OCI-M1 (cell line): ENCODE measurements around the gene UBE2N.

Experiments
- DNase-seq: peaks from one replicate; lab custom pipeline; 2025; lab: John Stamatoyannopoulos, UW

The UBE2N gene

GRCh38 chr12:93379981-93380361, 61.8 kb downstream of the UBE2N start:
- DNase-seq = peak; percentile 64

DNA sequence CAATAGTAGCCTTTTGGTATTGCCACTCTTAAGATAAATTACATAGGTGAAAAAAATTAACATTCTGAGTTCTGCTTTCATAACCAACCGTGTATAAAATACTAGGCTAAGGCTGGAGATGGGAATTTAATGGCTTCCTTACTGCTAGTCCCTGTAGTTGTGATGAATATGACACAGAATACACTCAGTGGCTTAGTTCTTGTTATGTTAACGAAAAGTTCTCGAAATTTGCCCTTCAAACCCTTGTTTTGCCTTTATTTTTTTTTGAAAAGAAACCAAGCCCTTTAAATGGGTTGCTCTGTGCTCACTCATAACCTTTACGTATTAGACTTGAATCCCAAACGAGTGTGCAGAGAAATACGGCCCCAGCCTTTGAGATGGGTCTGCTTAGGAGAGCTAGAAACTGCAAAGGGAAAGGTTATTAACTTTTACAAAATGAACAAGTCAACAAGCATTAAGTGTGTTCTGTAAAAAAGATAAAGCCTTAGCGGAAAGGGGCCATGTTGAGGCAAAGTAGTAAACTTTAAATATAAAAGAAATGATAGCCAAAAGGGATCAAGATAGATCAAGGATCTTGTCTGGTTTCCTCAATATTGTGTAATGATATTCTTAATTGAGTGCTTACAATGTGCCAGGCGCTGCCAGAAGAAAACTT, 62.3 kb downstream of the UBE2N start:
- peak; percentile 64 for DNase-seq

- no peak for DNase-seq
Measured at GRCh38 chr12:93378998-93379325, 62.8 kb downstream of the UBE2N start.

GRCh38 chr12:93378196-93378997, 63.4 kb downstream of the UBE2N start:
- DNase-seq = peak; percentile 62

GRCh38 chr12:93377252-93378195, 64.2 kb downstream of the UBE2N start, which contains the start of gene NUDT4:
TSS of gene NUDT4 (plus strand) at chr12:93377925. CDS start at chr12:93378323, 398 bp downstream.
- peak; percentile 97 for DNase-seq

DNA sequence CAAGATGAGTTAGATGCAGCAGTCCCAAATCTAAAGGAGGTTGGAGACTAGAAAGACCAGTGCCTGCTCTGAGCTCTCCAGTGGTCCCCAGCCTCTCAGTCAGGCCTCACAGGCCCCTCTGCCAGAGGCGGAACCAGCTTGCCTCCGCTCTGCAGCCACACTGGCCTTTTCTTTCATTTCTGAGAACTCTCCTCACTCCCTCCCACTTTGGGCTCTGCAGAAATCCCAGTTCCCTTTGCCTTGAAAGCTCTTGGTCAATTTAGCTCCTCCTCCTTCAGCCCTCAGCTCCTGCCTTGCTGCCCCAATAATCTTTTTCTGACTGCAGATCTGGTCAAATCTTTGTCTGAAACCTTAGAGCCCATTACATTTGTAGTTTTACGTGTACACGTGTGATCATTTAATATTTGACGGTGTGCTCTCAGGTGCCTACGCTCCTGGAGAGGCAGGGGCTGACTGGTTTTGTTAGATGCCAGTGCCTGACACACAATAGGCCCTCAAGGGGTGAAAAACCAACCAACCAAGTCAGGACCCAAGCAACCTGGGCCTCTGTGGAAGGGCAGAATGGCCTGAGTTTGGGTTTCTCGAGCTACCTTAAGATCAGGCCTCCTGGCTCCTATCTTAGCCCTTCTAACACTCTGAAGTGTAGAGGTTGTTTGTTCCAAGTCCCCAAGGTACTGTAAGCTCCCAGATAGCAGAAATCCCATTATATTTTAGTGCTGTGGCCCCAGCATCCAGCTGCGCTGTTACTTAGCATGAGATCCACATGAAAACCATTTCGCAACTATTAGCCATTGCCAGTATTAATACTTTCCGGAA, 65.1 kb downstream of the UBE2N start:
- peak; percentile 96 for DNase-seq

DNA sequence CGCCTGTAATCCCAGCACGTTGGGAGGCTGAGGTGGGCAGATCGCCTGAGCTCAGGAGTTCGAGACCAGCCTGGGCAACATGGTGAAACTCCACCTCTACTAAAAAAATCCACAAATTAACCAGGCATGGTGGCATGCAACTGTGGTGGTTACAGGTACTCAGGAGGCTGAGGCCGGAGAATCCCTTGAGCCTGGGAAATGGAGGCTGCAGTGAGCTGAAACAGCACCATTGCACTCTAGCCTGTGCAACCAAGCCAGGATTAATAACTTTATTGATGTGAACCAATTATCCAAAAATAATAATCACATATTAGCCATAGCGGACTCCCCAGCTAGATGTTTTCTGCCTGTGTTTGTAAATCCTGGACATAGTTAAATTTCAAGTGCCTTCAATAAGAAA, 65.8 kb downstream of the UBE2N start:
- DNase-seq = no peak

DNA sequence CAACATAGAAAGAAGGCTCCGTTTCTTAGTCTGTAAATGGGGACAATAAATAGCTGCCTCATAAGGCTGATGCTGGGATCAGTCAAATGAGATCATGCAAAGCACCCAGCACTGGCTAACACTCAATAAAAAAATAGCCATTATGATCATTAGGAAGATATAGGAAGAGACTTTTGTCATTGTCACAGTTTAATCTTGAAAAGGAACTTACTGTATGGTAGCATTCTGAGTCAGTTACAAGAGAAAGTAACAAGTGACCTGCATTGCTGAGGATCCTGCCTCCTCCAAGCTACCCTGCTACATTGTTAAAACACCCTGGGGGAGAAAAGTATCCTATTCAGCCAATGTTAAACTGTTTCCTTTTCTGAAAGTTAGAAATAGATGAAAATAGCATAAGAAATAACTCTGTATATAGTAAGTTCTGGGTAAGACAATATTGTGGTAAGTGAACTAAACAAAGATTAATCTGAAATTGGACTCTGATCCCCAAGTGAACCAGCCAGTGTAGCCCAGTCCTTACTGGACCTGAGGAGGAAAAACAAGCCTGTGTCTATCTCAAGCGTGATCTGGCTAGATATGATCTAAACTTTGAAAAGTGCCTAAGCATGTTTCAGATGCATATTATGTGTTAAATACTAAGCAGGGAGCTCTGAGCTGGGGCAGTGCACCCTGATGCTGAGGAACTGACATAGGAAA, 67.6 kb downstream of the UBE2N start:
- DNase-seq = peak; percentile 74

DNA sequence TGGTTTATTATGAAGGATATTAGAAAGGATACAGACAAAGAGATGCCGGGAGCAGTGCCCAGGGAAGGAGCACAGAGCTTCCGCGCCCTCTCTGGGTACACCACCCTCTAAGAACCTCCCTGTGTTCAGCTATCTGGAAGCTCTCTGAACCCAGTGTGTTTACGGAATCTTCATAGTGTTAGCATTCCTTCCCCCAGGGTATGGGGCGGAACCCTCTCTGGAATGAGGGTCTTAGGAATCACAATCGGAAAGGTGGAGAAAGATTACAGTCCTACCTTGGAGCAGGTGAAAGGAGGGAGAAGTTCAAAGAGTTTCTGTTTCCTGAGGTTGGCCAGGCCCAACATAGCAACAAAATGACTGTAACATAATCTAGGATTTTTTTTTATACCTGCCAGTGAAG, 70.8 kb downstream of the UBE2N start:
- DNase-seq = no peak

- DNase-seq = no peak
Measured at GRCh38 chr12:93369505-93369904, 72.2 kb downstream of the UBE2N start.

GRCh38 chr12:93368766-93369165, 73.0 kb downstream of the UBE2N start:
- DNase-seq = no peak

DNA sequence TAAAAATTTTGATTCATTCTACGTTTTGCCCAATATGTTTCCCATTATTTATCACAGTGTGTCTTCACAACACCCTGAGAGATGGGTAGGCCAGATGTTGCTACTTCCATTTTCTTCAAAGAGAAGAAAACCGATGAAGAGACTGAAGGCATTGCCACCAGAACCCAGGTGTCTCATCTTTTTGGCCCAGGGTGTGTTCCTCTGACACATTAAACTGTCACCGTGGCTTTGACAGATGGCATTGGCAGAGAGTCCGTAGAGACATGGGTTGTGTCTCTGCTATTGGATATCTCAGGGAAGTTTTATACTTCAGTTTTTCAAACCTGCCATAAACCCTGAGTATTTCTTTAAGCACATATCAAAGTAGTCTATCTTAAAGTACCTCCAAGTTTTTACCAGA, 75.3 kb downstream of the UBE2N start:
- DNase-seq = no peak

- no peak for DNase-seq
Measured at GRCh38 chr12:93365616-93366405, 75.9 kb downstream of the UBE2N start.

GRCh38 chr12:93363841-93364297, 77.9 kb downstream of the UBE2N start:
- peak; percentile 94 for DNase-seq

DNA sequence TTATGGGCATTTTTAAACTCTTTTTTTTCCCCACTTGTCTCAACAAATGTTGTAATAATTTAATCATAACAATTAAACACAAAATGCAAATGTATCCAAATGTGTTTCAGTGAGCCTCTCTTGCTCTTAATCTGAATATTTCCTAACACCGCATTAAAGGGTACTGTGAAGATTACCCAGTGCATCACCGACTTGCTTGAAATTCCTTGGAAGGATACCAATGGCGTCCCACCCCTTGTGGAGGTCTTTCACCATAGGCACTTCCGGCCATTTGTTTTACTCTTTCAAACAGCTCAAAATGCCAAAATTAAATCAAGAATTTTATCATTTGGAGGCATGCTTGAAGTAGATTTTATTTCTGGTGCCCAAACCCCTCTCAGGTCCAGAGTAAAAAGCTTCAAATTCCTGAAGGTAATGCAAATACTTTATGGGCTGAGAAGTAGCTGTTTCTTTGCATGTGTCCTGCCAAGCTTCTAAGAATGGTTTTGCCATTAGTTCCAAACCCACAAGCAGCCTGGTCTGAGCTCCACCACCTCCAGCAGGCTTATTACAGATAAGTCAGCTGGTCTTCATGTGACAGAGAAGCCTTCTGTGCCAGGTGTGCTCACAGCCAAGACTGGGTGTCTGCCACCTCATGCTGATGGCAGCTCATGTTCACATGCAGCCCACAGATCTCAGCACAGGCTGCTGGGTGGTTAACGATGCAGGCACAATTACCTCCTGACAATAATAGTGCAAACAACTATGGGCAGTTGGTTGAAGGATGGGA, 80.4 kb downstream of the UBE2N start:
- DNase-seq = no peak

GRCh38 chr12:93360688-93361087, 81.1 kb downstream of the UBE2N start:
- DNase-seq = no peak

- DNase-seq = no peak
Measured at GRCh38 chr12:93358821-93359220, 82.9 kb downstream of the UBE2N start.

DNA sequence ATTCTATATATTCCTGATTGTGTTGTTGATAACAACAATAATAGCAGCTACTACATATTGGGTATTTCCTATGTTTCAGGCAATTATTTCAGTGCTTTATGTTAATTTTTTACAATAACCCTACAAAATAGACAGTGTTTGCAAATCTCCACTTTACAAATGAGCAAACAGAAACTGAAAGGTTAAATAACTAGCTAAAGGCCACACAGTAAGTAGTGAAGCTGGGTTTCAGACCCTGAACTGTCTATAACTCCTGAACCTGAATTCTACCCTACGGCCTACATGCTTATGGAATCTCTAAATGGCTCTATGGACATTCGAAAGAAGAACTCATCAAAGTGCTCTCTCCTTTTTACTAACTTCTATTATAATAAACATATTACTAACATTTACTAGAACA, 83.7 kb downstream of the UBE2N start:
- no peak for DNase-seq

- DNase-seq = no peak
Measured at GRCh38 chr12:93356214-93356613, 85.5 kb downstream of the UBE2N start.
